Right ventricle myocardium superior (tissue), 1 donor: ENCODE data around the gene IFNAR1. TPM values are rescaled to one million over a fixed set of nuclear protein-coding genes. Genes with fewer than 3 reads are reported as not detected.
"Not testable (repeated sequence)": the region's sequence is repeated elsewhere in the genome, so short reads cannot be mapped to it uniquely, and the experiment has no call there.

ENCODE experiments used
- ATAC-seq: fragments of 200-7000 bp; cut with Tn5 transposase; one replicate; pipeline ENCODE4 v1.9.1; 2020; ENCODE audit warnings: mild to moderate bottlenecking; ENCODE audit not compliant: poor library complexity
- DNase-seq: peaks from one replicate; pipeline ENCODE4 v3.0.0-alpha.2; 2020
- intact Hi-C: fragments of 100-400 bp; cut with DNase I; formaldehyde crosslinking; loops from one replicate; pipeline ENCODE4 v1.11.2; 2022
- total RNA-seq: library from RNA; stranded (reverse); fragmentation: NEBNext Ultra II Directional; extraction: Animal tissue kit (Norgen Biotek cat#: 25700); gene quantifications from one replicate; pipeline ENCODE4 v1.2.1, GENCODE V29; 2021
- donor health status: DM: no; HTN: yes; CAD: no; lungs with severe emphysema.

Gene IFNAR1
- total RNA-seq, 1 donor from 2014 or later: 27.8 TPM

GRCh38 chr21:33302055-33302454, 22.7 kb upstream of the IFNAR1 start:
- DNase-seq (no peak), ATAC-seq (no peak)
- intact Hi-C loops: no loop called here

DNA sequence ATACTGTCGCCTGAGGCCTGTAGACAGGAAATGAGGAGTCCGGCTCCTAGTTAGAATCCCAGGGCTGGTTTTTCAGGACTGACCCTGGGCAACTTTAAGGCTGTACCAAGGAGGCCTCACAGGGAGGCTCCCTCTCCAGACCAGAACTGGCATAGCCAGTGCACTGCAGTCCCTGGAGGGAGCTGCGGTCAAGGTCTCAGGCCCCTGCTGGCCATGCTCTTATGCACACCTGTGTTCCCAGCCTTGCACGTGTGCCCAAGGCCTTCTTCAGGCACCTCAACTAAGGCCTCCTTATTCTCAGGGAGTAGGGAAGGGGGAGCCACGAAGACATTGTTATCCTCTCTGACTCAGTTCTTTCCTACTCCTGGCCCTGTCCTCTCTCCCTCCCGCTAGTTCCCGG, 22.0 kb upstream of the IFNAR1 start:
- no peak for ATAC-seq
- intact Hi-C loops: no loop called here
- DNase-seq: no peak

- intact Hi-C loops: no loop called here
- DNase-seq (no peak), ATAC-seq (no peak)
Measured at GRCh38 chr21:33305344-33305671, 19.5 kb upstream of the IFNAR1 start.

DNA sequence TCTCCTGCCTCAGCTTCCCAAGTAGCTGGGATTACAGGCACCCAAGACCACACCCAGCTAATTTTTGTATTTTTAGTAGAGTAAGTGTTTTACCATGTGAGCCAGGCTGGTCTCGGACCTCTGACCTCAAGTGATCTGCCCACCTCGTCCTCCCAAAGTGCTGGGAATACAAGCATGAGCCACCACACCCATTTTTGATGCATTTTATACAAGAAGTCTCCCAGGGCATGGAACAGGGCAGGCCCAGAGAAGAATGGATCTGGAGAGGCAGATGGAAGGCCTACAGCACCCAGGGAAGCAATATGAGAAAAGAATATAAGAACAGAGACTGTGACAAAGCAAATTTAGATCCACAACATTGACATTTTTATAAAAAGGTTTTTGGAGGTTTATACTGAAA, 18.8 kb upstream of the IFNAR1 start:
- intact Hi-C loops: no loop called here
- ATAC-seq: no peak
- DNase-seq: no peak

GRCh38 chr21:33308586-33309490, 15.9 kb upstream of the IFNAR1 start:
- no peak for DNase-seq
- ATAC-seq: no peak
- intact Hi-C loops: no loop called here

- ATAC-seq (no peak), DNase-seq (no peak)
- intact Hi-C loops: no loop called here
Measured at GRCh38 chr21:33309778-33310177, 15.0 kb upstream of the IFNAR1 start.

GRCh38 chr21:33312121-33312520, 12.6 kb upstream of the IFNAR1 start:
- ATAC-seq (no peak), DNase-seq (no peak)
- intact Hi-C loops: no loop called here

GRCh38 chr21:33313183-33313582, 11.6 kb upstream of the IFNAR1 start:
- no peak for DNase-seq
- intact Hi-C loops: no loop called here
- no peak for ATAC-seq

DNA sequence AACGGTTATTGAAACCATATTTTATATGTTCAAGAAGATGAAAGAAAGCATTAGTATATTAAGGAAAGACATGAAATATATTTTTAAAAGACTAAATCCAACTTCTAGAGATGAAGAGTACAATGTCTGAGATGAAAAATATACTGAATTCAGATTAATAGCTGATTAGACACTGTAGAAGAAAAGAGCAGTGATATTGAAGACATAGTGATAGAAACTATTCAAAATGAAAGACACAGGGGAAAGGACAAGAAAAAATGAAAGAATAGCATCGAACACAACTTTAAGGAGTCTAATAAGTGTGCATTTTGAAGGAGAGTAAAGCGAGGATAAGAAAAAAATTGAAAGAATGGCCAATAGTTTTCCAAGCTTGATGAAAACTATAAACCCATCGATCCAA, 11.2 kb upstream of the IFNAR1 start:
- ATAC-seq: no peak
- no peak for DNase-seq
- intact Hi-C loops: no loop called here

GRCh38 chr21:33314111-33314510, 10.7 kb upstream of the IFNAR1 start:
- no peak for ATAC-seq
- intact Hi-C loops: no loop called here
- no peak for DNase-seq

GRCh38 chr21:33315946-33316710, 8.6 kb upstream of the IFNAR1 start:
- intact Hi-C loops: no loop called here
- DNase-seq (no peak), ATAC-seq (no peak)

- ATAC-seq (no peak), DNase-seq (no peak)
- intact Hi-C loops: no loop called here
Measured at GRCh38 chr21:33317145-33317544, 7.6 kb upstream of the IFNAR1 start.

GRCh38 chr21:33317786-33318486, 6.8 kb upstream of the IFNAR1 start:
- DNase-seq: no peak
- intact Hi-C loops: no loop called here
- no peak for ATAC-seq

DNA sequence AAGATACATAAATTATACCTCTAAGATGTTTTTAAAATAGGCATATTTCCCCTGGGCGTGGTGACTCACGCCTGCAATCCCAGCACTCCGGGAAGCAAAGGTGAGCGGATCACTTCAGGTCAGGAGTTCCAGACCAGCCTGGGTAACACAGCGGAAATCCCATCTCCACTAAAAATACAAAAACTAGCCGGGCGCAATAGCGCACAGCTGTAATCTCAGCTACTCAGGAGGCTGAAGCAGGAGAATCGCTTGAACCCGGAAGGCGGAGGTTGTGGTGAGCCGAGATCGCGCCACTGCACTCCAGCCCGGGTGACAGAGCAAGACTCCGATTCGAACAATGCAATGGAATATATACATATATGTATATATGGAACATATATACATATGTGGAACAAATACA, 3.8 kb upstream of the IFNAR1 start:
- DNase-seq, ATAC-seq, intact Hi-C loops: not testable (repeated sequence)

DNA sequence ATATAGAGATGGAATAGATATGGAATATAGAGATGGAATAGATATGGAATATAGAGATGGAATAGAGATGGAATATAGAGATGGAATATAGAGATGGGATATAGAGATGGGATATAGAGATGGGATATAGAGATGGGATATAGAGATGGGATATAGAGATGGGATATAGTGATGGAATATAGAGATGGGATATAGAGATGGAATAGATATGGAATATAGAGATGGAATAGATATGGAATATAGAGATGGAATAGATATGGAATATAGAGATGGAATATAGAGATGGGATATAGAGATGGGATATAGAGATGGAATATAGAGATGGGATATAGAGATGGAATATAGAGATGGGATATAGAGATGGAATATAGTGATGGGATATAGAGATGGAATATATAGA, 1.2 kb upstream of the IFNAR1 start:
- ATAC-seq, intact Hi-C loops: not testable (repeated sequence)

GRCh38 chr21:33325222-33326067, 675 bp downstream of the IFNAR1 start:
- intact Hi-C loops: no loop called here
- ATAC-seq: peak; percentile 66
- peak; percentile 87 for DNase-seq

More for the DNA sequence above, 1.2 kb upstream of the IFNAR1 start:
- DNase-seq: not testable (repeated sequence)

GRCh38 chr21:33327326-33327725, 2.6 kb downstream of the IFNAR1 start:
- intact Hi-C loops: no loop called here
- DNase-seq (no peak), ATAC-seq (no peak)

GRCh38 chr21:33327792-33328433, 3.1 kb downstream of the IFNAR1 start:
- intact Hi-C loops: no loop called here
- ATAC-seq: no peak
- no peak for DNase-seq
